T1000 (cell line): ENCODE results near the gene PCDHGA5.
"Not testable (repeated sequence)": the region's sequence is repeated elsewhere in the genome, so short reads cannot be mapped to it uniquely, and the experiment has no call there.

ENCODE experiments used
- DNase-seq: peaks from one replicate; lab custom pipeline; 2025; ENCODE audit warnings: mixed read lengths; lab: John Stamatoyannopoulos, UW

PCDHGA5 gene

GRCh38 chr5:141414548-141415274 is 50.7 kb downstream of the PCDHGA5 start:
- not testable (repeated sequence) for DNase-seq

- DNase-seq, result not testable (repeated sequence)
Measured at GRCh38 chr5:141415275-141415618, 51.3 kb downstream of the PCDHGA5 start.
